AG10803 (cell line): ENCODE measurements around the gene OCIAD2.
A peak's percentile ranks its signal among the peaks of the same experiment; 100 is the strongest.
"Not testable (repeated sequence)": the region's sequence is repeated elsewhere in the genome, so short reads cannot be mapped to it uniquely, and the experiment has no call there.

ENCODE experiments used
- DNase-seq: peaks from one replicate; pipeline ENCODE4 v3.0.0; 2010; ENCODE audit warnings: low read depth
- H3K4me3 ChIP-seq: 2 replicates; pipeline ENCODE4 v1.5.1; 2011; ENCODE audit warnings: mild to moderate bottlenecking, low read length, control low read depth
- CTCF ChIP-seq: conservative IDR thresholded peaks from 2 replicates; pipeline ENCODE4 v1.5.1; 2011; ENCODE audit warnings: mild to moderate bottlenecking, low read length, control low read depth, inconsistent platforms

OCIAD2 gene

GRCh38 chr4:48853604-48854394 is 52.8 kb downstream of the OCIAD2 start:
- TF ChIP-seq CTCF: no peak
- DNase-seq: no peak
- H3K4me3 ChIP-seq: no peak overlapping the region

DNA sequence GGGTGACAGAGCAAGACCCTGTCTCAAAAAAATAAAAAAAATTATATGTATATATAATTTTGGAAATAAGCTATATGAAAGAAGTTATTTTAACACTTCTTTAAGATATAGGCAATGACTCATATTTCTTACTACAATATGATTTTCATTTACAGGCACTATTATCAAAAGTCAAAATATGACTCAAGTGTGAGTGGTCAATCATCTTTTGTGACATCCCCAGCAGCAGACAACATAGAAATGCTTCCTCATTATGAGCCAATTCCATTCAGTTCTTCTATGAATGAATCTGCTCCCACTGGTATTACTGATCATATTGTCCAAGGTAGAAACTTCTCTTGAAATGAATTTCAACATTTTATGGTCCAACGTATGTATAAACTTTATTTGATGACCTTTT is 54.9 kb downstream of the OCIAD2 start:
- DNase-seq: no peak
- TF ChIP-seq CTCF: no peak
- H3K4me3 ChIP-seq: no peak overlapping the region

- not testable (repeated sequence) for DNase-seq, H3K4me3 ChIP-seq
These were observed 57.8 kb downstream of the OCIAD2 start for GRCh38 chr4:48848799-48849198.

GRCh38 chr4:48844843-48845242 is 61.7 kb downstream of the OCIAD2 start:
- H3K4me3 ChIP-seq: no peak overlapping the region
- no peak for TF ChIP-seq CTCF
- no peak for DNase-seq

DNA sequence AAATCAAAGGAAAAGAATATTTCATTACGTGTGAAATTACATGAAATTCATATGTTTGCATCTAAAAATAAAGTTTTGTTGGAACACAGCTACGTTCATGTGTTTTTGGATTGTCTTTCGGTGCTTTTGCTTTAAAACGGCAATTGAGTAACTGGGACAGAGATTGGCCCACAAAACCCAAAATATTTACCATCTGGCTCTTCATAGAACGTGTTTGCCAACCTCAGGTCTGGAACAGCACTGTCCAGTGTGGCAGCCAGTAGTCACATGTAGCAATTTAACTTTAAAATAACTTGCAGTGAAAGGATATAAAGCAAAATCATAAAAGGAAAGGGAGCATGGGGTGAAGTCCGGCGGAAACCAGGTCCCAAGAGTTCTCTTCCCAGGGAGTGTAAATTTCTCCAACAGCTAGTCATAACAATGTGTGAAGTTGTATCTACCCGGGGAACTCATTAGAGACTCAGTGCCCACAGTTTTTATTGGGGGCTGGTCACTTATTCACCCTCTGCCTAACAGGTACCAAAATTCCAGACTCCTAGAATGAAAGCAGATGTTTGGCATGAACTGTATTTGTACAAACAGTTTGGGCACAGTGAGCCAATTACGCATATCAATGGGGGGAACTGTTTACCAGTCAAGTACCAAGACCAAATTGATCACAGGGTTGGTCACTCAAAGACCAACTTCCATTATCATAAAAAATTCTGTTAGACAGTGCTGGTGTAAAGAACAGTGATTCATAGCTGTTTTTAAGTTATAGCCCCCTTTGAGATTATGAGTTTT is 65.3 kb downstream of the OCIAD2 start:
- TF ChIP-seq CTCF: no peak
- no peak overlapping the region for H3K4me3 ChIP-seq
- DNase-seq: peak; percentile 11

DNA sequence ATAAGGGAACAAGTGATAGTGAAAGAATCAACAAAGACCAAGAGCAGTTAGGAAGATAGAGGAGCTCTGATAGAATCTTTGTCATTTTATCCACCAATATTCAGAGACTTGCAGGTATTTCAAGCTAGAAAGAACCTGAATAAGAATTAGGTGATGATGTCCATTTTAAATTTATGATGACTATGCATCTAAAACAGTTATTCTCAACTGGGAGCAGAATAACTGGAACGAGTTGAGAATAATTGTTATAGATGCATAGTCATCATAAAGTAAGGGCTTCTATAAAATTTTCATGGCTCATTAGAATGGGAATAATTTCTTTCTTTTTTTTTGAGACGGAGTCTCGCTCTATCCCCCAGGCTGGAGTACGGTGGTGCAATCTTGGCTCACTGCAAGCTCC is 69.9 kb downstream of the OCIAD2 start:
- no peak overlapping the region for H3K4me3 ChIP-seq
- no peak for TF ChIP-seq CTCF
- no peak for DNase-seq
